ENCODE measurements around the gene TSPEAR. TPM values are rescaled to one million over a fixed set of nuclear protein-coding genes. Genes with fewer than 3 reads are reported as not detected.

Gene TSPEAR
- total RNA-seq, 1 experiment from 2014 or later = not detected

GRCh38 chr21:44475266-44475845 lies 236.0 kb downstream of the TSPEAR start:
- no peak overlapping the region for H3K9ac ChIP-seq (ENCODE audit: low read length)
- no peaks in the 10 kb centered on the region for H3K4me1 ChIP-seq (ENCODE audit: low read length)
- no peak overlapping the region for H2AFZ ChIP-seq (ENCODE audit: low read length)
- no peaks in the 10 kb centered on the region for H3K79me2 ChIP-seq (ENCODE audit: low read length)
- H3K27me3 ChIP-seq (ENCODE audit: low read length) = no peaks in the 10 kb centered on the region
- no peak overlapping the region for H3K27ac ChIP-seq (ENCODE audit: low read length)
- H3K4me3 ChIP-seq (ENCODE audit: low read length) = no peak overlapping the region
- H4K20me1 ChIP-seq (ENCODE audit: insufficient read depth, low read depth, low read length) = no peaks in the 10 kb centered on the region
- H3K4me2 ChIP-seq (ENCODE audit: low read depth, low read length, poor library complexity, severe bottlenecking) = no peak overlapping the region
- DNase-seq = no peak
- no peaks in the 10 kb centered on the region for H3K36me3 ChIP-seq (ENCODE audit: insufficient read depth, low read length)
- H3K9me3 ChIP-seq (ENCODE audit: low read length) = no peaks in the 10 kb centered on the region
- no peaks in the 10 kb centered on the region for H3K9me2 ChIP-seq (replicated peaks; ENCODE audit: insufficient read depth, low read length)

GRCh38 chr21:44473915-44474555 lies 237.3 kb downstream of the TSPEAR start:
- Histone ChIP-seq H2AFZ (ENCODE audit: low read length) (no peak overlapping the region), H3K9me2 (replicated peaks; ENCODE audit: insufficient read depth, low read length) (no peaks in the 10 kb centered on the region), H3K4me1 (ENCODE audit: low read length) (no peaks in the 10 kb centered on the region), H3K4me2 (ENCODE audit: low read depth, low read length, poor library complexity, severe bottlenecking) (no peak overlapping the region), H3K9ac (ENCODE audit: low read length) (no peak overlapping the region), H3K27ac (ENCODE audit: low read length) (no peak overlapping the region), H3K27me3 (ENCODE audit: low read length) (no peaks in the 10 kb centered on the region), H3K4me3 (ENCODE audit: low read length) (no peak overlapping the region), H4K20me1 (ENCODE audit: insufficient read depth, low read depth, low read length) (no peaks in the 10 kb centered on the region), H3K9me3 (ENCODE audit: low read length) (no peaks in the 10 kb centered on the region), H3K79me2 (ENCODE audit: low read length) (no peaks in the 10 kb centered on the region), H3K36me3 (ENCODE audit: insufficient read depth, low read length) (no peaks in the 10 kb centered on the region)
- no peak for DNase-seq

- no peaks in the 10 kb centered on the region for H3K4me1 ChIP-seq (ENCODE audit: low read length)
- H3K27ac ChIP-seq (ENCODE audit: low read length) = no peak overlapping the region
- H4K20me1 ChIP-seq (ENCODE audit: insufficient read depth, low read depth, low read length) = no peaks in the 10 kb centered on the region
- DNase-seq = no peak
- no peaks in the 10 kb centered on the region for H3K27me3 ChIP-seq (ENCODE audit: low read length)
- H3K36me3 ChIP-seq (ENCODE audit: insufficient read depth, low read length) = no peaks in the 10 kb centered on the region
- no peak overlapping the region for H3K4me3 ChIP-seq (ENCODE audit: low read length)
- no peak overlapping the region for H3K9ac ChIP-seq (ENCODE audit: low read length)
- no peaks in the 10 kb centered on the region for H3K9me2 ChIP-seq (replicated peaks; ENCODE audit: insufficient read depth, low read length)
- no peak overlapping the region for H2AFZ ChIP-seq (ENCODE audit: low read length)
- H3K4me2 ChIP-seq (ENCODE audit: low read depth, low read length, poor library complexity, severe bottlenecking) = no peak overlapping the region
- H3K9me3 ChIP-seq (ENCODE audit: low read length) = no peaks in the 10 kb centered on the region
- H3K79me2 ChIP-seq (ENCODE audit: low read length) = no peaks in the 10 kb centered on the region
Observed at GRCh38 chr21:44471996-44472395, 239.4 kb downstream of the TSPEAR start.

- H3K27ac ChIP-seq (ENCODE audit: low read length) = no peak overlapping the region
- H2AFZ ChIP-seq (ENCODE audit: low read length) = no peak overlapping the region
- no peaks in the 10 kb centered on the region for H3K79me2 ChIP-seq (ENCODE audit: low read length)
- no peaks in the 10 kb centered on the region for H3K36me3 ChIP-seq (ENCODE audit: insufficient read depth, low read length)
- H3K4me1 ChIP-seq (ENCODE audit: low read length) = no peaks in the 10 kb centered on the region
- no peak overlapping the region for H3K9ac ChIP-seq (ENCODE audit: low read length)
- no peaks in the 10 kb centered on the region for H4K20me1 ChIP-seq (ENCODE audit: insufficient read depth, low read depth, low read length)
- no peak overlapping the region for H3K4me2 ChIP-seq (ENCODE audit: low read depth, low read length, poor library complexity, severe bottlenecking)
- no peak overlapping the region for H3K4me3 ChIP-seq (ENCODE audit: low read length)
- H3K9me2 ChIP-seq (replicated peaks; ENCODE audit: insufficient read depth, low read length) = no peaks in the 10 kb centered on the region
- DNase-seq = no peak
- H3K9me3 ChIP-seq (ENCODE audit: low read length) = no peaks in the 10 kb centered on the region
- H3K27me3 ChIP-seq (ENCODE audit: low read length) = no peaks in the 10 kb centered on the region
Observed at GRCh38 chr21:44471341-44471740, 240.0 kb downstream of the TSPEAR start.

GRCh38 chr21:44467859-44468195 lies 243.5 kb downstream of the TSPEAR start:
- Histone ChIP-seq H3K79me2 (ENCODE audit: low read length) (no peaks in the 10 kb centered on the region), H2AFZ (ENCODE audit: low read length) (no peak overlapping the region), H4K20me1 (ENCODE audit: insufficient read depth, low read depth, low read length) (no peaks in the 10 kb centered on the region), H3K27me3 (ENCODE audit: low read length) (no peaks in the 10 kb centered on the region), H3K4me2 (ENCODE audit: low read depth, low read length, poor library complexity, severe bottlenecking) (no peak overlapping the region), H3K4me1 (ENCODE audit: low read length) (no peaks in the 10 kb centered on the region), H3K27ac (ENCODE audit: low read length) (no peak overlapping the region), H3K4me3 (ENCODE audit: low read length) (no peak overlapping the region), H3K9me2 (replicated peaks; ENCODE audit: insufficient read depth, low read length) (no peaks in the 10 kb centered on the region), H3K9me3 (ENCODE audit: low read length) (no peaks in the 10 kb centered on the region), H3K36me3 (ENCODE audit: insufficient read depth, low read length) (no peaks in the 10 kb centered on the region), H3K9ac (ENCODE audit: low read length) (no peak overlapping the region)
- DNase-seq = no peak

- no peak overlapping the region for H3K9ac ChIP-seq (ENCODE audit: low read length)
- no peak overlapping the region for H3K4me3 ChIP-seq (ENCODE audit: low read length)
- no peaks in the 10 kb centered on the region for H3K9me2 ChIP-seq (replicated peaks; ENCODE audit: insufficient read depth, low read length)
- H3K4me2 ChIP-seq (ENCODE audit: low read depth, low read length, poor library complexity, severe bottlenecking) = no peak overlapping the region
- no peaks in the 10 kb centered on the region for H3K36me3 ChIP-seq (ENCODE audit: insufficient read depth, low read length)
- no peaks in the 10 kb centered on the region for H3K9me3 ChIP-seq (ENCODE audit: low read length)
- H2AFZ ChIP-seq (ENCODE audit: low read length) = no peak overlapping the region
- no peaks in the 10 kb centered on the region for H3K4me1 ChIP-seq (ENCODE audit: low read length)
- no peak overlapping the region for H3K27ac ChIP-seq (ENCODE audit: low read length)
- DNase-seq = no peak
- H4K20me1 ChIP-seq (ENCODE audit: insufficient read depth, low read depth, low read length) = no peaks in the 10 kb centered on the region
- no peaks in the 10 kb centered on the region for H3K27me3 ChIP-seq (ENCODE audit: low read length)
- H3K79me2 ChIP-seq (ENCODE audit: low read length) = no peaks in the 10 kb centered on the region
Observed at GRCh38 chr21:44466996-44467858, 244.1 kb downstream of the TSPEAR start.

- Histone ChIP-seq H3K27me3 (ENCODE audit: low read length) (no peaks in the 10 kb centered on the region), H3K4me1 (ENCODE audit: low read length) (no peaks in the 10 kb centered on the region), H3K36me3 (ENCODE audit: insufficient read depth, low read length) (no peaks in the 10 kb centered on the region), H3K9ac (ENCODE audit: low read length) (no peak overlapping the region), H3K27ac (ENCODE audit: low read length) (no peak overlapping the region), H2AFZ (ENCODE audit: low read length) (no peak overlapping the region), H4K20me1 (ENCODE audit: insufficient read depth, low read depth, low read length) (no peaks in the 10 kb centered on the region), H3K9me2 (replicated peaks; ENCODE audit: insufficient read depth, low read length) (no peaks in the 10 kb centered on the region), H3K4me2 (ENCODE audit: low read depth, low read length, poor library complexity, severe bottlenecking) (no peak overlapping the region), H3K9me3 (ENCODE audit: low read length) (no peaks in the 10 kb centered on the region), H3K4me3 (ENCODE audit: low read length) (no peak overlapping the region), H3K79me2 (ENCODE audit: low read length) (no peaks in the 10 kb centered on the region)
- DNase-seq = no peak
Observed at GRCh38 chr21:44466351-44466954, 244.9 kb downstream of the TSPEAR start.

GRCh38 chr21:44464351-44464750 lies 247.0 kb downstream of the TSPEAR start:
- no peaks in the 10 kb centered on the region for H3K9me3 ChIP-seq (ENCODE audit: low read length)
- H3K79me2 ChIP-seq (ENCODE audit: low read length) = no peaks in the 10 kb centered on the region
- no peak overlapping the region for H3K4me2 ChIP-seq (ENCODE audit: low read depth, low read length, poor library complexity, severe bottlenecking)
- H3K4me3 ChIP-seq (ENCODE audit: low read length) = no peak overlapping the region
- no peaks in the 10 kb centered on the region for H4K20me1 ChIP-seq (ENCODE audit: insufficient read depth, low read depth, low read length)
- H3K36me3 ChIP-seq (ENCODE audit: insufficient read depth, low read length) = no peaks in the 10 kb centered on the region
- H2AFZ ChIP-seq (ENCODE audit: low read length) = no peak overlapping the region
- no peak overlapping the region for H3K9ac ChIP-seq (ENCODE audit: low read length)
- DNase-seq = no peak
- H3K4me1 ChIP-seq (ENCODE audit: low read length) = no peaks in the 10 kb centered on the region
- no peak overlapping the region for H3K27ac ChIP-seq (ENCODE audit: low read length)
- H3K27me3 ChIP-seq (ENCODE audit: low read length) = no peaks in the 10 kb centered on the region
- no peaks in the 10 kb centered on the region for H3K9me2 ChIP-seq (replicated peaks; ENCODE audit: insufficient read depth, low read length)
